ENCODE measurements around the gene UTRN. TPM values are rescaled to one million over a fixed set of nuclear protein-coding genes. Genes with fewer than 3 reads are reported as not detected.

Gene UTRN
- total RNA-seq, 1 experiment from 2014 or later = 79.7 TPM

DNA sequence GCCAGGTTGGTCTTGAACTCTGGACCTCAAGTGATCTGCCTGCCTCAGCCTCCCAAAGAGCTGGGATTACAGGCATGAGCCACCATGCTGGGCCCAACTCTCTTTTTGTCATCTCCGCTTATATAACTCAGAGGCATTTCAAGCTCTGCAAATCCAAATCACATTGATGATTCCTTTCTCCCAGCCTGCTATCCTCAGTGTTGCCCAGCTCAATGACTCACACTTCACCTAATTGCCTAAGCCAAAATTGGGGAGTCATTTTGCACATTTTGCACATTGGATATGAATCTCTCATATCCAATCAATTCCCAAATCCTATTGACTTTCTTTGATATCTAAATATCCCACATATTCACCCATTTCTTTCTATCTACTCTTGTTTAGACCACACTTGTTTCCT is 3.9 kb downstream of the UTRN start:
- peaks cover 2 to 5% (median 3%) of the 10 kb centered on the region in 3 experiments; a peak in 4 of 7 replicates for H3K36me3 Mint-ChIP-seq (ENCODE audit: insufficient read depth in 1 of 3, low read depth in 3 of 3)
- H3K79me2 ChIP-seq (ENCODE audit: insufficient read depth, low read length) = 0 out of 2 replicates have a peak, but pooled peaks cover 2% of the 10 kb centered on the region

More for the DNA sequence above, 3.9 kb downstream of the UTRN start:
- no peaks in the 10 kb centered on the region; the same call in 1 of the 2 replicates for H3K4me1 ChIP-seq (ENCODE audit: insufficient read depth, low read length)
- no peak overlapping the region for H3K9ac ChIP-seq (ENCODE audit: extremely low read depth, insufficient read length, low read length)
- H3K23me2 ChIP-seq (ENCODE audit: insufficient read length, low read depth, low read length, poor library complexity, severe bottlenecking) = peaks cover 21% of the 10 kb centered on the region
- H3K79me1 ChIP-seq (ENCODE audit: insufficient read depth, low read depth, low read length, poor library complexity, severe bottlenecking) = no peaks in the 10 kb centered on the region
- Mint-ChIP-seq H3K4me1 (peaks cover 11 to 12% of the 10 kb centered on the region in 2 experiments), H3K27ac (no peak overlapping the region), H3K9me3 (no peaks in the 10 kb centered on the region; a peak in 2 of 5 replicates), H3K4me3 (no peak overlapping the region), H3K27me3 (ENCODE audit: low read depth) (peaks cover 6% of the 10 kb centered on the region)
- no peak overlapping the region for H2BK120ac ChIP-seq (ENCODE audit: low read depth, low read length, poor library complexity, severe bottlenecking)
- H3K4me2 ChIP-seq (ENCODE audit: insufficient read depth, insufficient read length, low read length) = no peak overlapping the region
- no peak overlapping the region for H2BK12ac ChIP-seq (ENCODE audit: insufficient read length, low read depth, low read length)
- no peak overlapping the region for H2BK20ac ChIP-seq (ENCODE audit: low read depth, low read length, poor library complexity, severe bottlenecking)
- no peak overlapping the region for H2BK15ac ChIP-seq (ENCODE audit: low read depth, low read length)
- no peaks in the 10 kb centered on the region for H3K27me3 ChIP-seq (ENCODE audit: insufficient read depth, low read length)
- no peak overlapping the region for H2AK5ac ChIP-seq (ENCODE audit: insufficient read length, low read length)
- no peak overlapping the region for H3K14ac ChIP-seq (ENCODE audit: insufficient read depth, low read length)
- H3K18ac ChIP-seq (ENCODE audit: insufficient read length, low read depth, low read length) = no peak overlapping the region
- TF ChIP-seq, protein P1, sequence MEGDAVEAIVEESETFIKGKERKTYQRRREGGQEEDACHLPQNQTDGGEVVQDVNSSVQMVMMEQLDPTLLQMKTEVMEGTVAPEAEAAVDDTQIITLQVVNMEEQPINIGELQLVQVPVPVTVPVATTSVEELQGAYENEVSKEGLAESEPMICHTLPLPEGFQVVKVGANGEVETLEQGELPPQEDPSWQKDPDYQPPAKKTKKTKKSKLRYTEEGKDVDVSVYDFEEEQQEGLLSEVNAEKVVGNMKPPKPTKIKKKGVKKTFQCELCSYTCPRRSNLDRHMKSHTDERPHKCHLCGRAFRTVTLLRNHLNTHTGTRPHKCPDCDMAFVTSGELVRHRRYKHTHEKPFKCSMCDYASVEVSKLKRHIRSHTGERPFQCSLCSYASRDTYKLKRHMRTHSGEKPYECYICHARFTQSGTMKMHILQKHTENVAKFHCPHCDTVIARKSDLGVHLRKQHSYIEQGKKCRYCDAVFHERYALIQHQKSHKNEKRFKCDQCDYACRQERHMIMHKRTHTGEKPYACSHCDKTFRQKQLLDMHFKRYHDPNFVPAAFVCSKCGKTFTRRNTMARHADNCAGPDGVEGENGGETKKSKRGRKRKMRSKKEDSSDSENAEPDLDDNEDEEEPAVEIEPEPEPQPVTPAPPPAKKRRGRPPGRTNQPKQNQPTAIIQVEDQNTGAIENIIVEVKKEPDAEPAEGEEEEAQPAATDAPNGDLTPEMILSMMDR (conservative IDR thresholded peaks at IDR 0.05) = no peak
- H2BK5ac ChIP-seq (ENCODE audit: insufficient read length, low read length) = no peak overlapping the region
- H3K4ac ChIP-seq (ENCODE audit: low read depth, low read length) = no peak overlapping the region
- H3T11ph ChIP-seq (ENCODE audit: low read length) = no peak overlapping the region
- no peak overlapping the region for H3K27ac ChIP-seq (ENCODE audit: insufficient read length, low read depth, low read length)
- no peak overlapping the region for H4K91ac ChIP-seq (ENCODE audit: insufficient read length, low read depth, low read length)
- no peak overlapping the region for H3K56ac ChIP-seq (ENCODE audit: insufficient read length, low read depth, low read length)
- no peaks in the 10 kb centered on the region for H3K9me3 ChIP-seq (ENCODE audit: control insufficient read depth, low read depth, low read length)
- no peaks in the 10 kb centered on the region for H4K20me1 ChIP-seq (ENCODE audit: control insufficient read depth, insufficient read depth, insufficient read length)
- no peak overlapping the region for H3K23ac ChIP-seq (ENCODE audit: insufficient read length, low read depth, low read length)
- no CpG with 5 or more reads among the region's 1 CpG for WGBS (ENCODE audit: extremely low coverage, insufficient read length, low lambda C conversion rate)
- H4K5ac ChIP-seq (ENCODE audit: insufficient read length, low read depth, low read length) = no peak overlapping the region
- no peak for DNase-seq
- no peak overlapping the region for H2AFZ ChIP-seq (ENCODE audit: low read length)
- no peak overlapping the region for H4K8ac ChIP-seq (replicated peaks; ENCODE audit: insufficient read length, low read depth, low read length)
